ENCODE measurements around the gene OTOP2. TPM values are rescaled to one million over a fixed set of nuclear protein-coding genes. Genes with fewer than 3 reads are reported as not detected.
"Not testable (repeated sequence)": the region's sequence is repeated elsewhere in the genome, so short reads cannot be mapped to it uniquely, and the experiment has no call there.

OTOP2 gene
- total RNA-seq, 1 donor, result not detected

- H3K4me1 ChIP-seq (ENCODE audit: insufficient read depth, low read length), result peaks cover 20% of the 10 kb centered on the region
- no peaks in the 10 kb centered on the region for H3K9me3 ChIP-seq (ENCODE audit: low read depth, low read length)
- H3K27me3 ChIP-seq (ENCODE audit: insufficient read depth, low read length), result peaks cover 34% of the 10 kb centered on the region
- no peak overlapping the region for H3K4me3 ChIP-seq (ENCODE audit: low read length)
Observed at GRCh38 chr17:74979408-74980146, 55.5 kb downstream of the OTOP2 start.

DNA sequence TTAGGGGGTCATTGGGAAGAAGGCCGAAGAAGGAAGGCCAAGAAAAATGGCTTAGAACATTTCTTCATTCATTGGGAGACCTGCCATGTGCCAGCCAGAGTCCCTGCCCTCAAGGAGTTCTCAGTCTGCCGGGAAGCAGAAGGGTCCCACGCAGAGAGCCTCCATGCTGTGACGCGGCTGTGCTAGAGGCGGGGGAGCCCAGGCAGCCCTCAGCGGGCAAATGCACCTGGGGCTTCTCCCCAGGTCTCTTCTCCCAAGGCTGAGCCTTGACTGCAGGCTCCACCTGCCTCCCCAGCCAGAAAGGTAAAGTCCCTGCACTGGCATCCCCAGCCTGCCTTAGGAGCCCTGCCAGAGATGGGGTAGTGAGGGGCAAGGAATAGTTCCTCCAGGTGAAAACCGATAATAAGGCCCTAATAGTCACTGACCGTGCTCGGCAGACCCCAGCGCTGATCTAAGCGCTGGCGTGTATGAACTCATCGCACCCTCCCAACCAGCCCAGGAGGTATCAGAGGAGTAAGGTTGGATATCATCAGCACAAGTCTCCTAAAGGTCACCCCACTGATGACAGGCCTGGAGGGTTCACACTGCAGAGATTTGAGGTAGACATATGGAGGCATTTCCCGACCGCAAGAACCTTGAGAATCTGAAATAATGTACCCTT lies 57.4 kb downstream of the OTOP2 start:
- H3K27me3 ChIP-seq (ENCODE audit: insufficient read depth, low read length), result peaks cover 22% of the 10 kb centered on the region
- H3K9me3 ChIP-seq (ENCODE audit: low read depth, low read length), result no peaks in the 10 kb centered on the region
- H3K4me1 ChIP-seq (ENCODE audit: insufficient read depth, low read length), result peaks cover 30% of the 10 kb centered on the region
- H3K4me3 ChIP-seq (ENCODE audit: low read length), result peak overlapping the region; percentile 46

DNA sequence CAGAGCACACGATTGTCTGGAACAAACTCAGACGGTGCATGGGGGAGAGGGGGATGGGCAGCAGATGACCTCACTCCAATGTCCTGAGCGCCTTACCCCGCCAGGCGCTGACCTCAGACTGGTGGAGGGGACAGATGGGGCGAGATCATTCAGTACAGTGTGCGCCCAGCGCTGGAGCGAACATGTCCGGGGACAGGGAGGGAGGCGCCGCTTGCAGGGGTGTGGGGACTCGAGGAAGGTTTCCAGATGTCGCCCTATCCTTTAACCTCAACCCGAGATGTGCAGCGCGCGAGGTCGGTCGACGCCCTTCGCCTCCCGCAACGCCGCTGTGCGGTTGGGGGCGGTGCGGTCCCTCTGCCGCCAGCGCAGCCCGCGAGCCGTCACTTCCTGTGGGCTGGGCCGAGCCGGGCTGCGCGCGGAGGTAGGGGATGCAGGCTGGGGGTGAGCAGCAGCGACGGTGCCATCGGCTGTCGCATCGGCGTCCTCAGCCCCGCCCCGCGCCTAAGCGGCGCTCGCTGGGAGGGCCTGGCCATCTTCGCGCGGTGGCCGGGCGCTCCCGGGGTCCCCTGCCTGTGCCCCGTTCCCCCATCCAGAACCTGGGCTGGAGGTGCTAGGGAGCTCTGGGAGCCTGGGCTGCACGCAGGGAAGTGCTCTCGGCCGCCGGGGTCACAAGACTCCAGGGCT lies 58.0 kb downstream of the OTOP2 start:
- Histone ChIP-seq H3K4me3 (ENCODE audit: low read length) (peak overlapping the region; percentile 46), H3K9me3 (ENCODE audit: low read depth, low read length) (no peaks in the 10 kb centered on the region), H3K4me1 (ENCODE audit: insufficient read depth, low read length) (peaks cover 37% of the 10 kb centered on the region), H3K27me3 (ENCODE audit: insufficient read depth, low read length) (peaks cover 22% of the 10 kb centered on the region)

DNA sequence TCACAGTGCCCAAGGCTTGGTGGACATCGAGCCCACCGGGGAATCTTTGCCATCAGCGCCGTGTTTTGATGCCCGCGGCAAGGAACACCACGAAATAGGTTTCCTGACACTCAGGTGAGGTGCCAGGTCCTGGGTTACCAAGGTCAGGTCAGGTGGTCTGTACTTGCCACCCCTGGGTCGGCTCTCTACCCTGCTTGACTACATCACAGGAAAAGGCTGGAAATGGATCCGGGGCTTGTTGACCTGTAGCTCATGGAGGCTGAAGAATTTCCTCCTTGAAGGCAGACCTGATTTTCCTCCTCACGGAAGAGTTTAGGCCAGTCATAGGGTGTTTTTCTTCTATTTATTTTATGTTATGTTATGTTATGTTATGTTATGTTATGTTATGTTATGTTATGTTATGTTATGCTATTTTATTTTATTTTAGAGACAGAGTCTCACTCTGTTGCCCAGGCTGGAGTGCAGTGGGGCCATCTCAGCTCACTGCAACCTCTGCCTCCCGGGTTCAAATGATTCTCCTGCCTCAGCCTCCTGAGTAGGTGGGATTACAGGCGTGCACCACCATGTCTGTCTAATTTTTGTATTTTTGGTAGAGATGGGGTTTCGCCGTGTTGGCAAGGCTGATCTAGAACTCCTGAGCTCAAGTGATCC lies 58.7 kb downstream of the OTOP2 start:
- Histone ChIP-seq H3K27me3 (ENCODE audit: insufficient read depth, low read length) (peaks cover 22% of the 10 kb centered on the region), H3K4me3 (ENCODE audit: low read length) (peak overlapping the region; percentile 46), H3K4me1 (ENCODE audit: insufficient read depth, low read length) (peaks cover 41% of the 10 kb centered on the region)
- not testable (repeated sequence) for H3K9me3 ChIP-seq (ENCODE audit: low read depth, low read length)

Other genes with a start within 250 kb of the OTOP2 start
- gene CD300LF, start 211.3 kb upstream of the OTOP2 start, total RNA-seq, result 20.5 TPM
- 21.8 TPM for gene RAB37, start 187.0 kb upstream of the OTOP2 start, total RNA-seq
- gene NHERF1, start 175.6 kb upstream of the OTOP2 start, total RNA-seq, result 62.9 TPM
- 14.9 TPM for gene NAT9, start 147.9 kb upstream of the OTOP2 start, total RNA-seq
- gene GRIN2C, start 64.4 kb upstream of the OTOP2 start, total RNA-seq, result not detected
- gene FDXR, start 51.3 kb upstream of the OTOP2 start, total RNA-seq, result 1.3 TPM
- not detected for gene FADS6, start 30.6 kb upstream of the OTOP2 start, total RNA-seq
- not detected for gene USH1G, start 1.0 kb upstream of the OTOP2 start, total RNA-seq
- gene OTOP3, start 11.6 kb downstream of the OTOP2 start, total RNA-seq, result not detected
- gene HID1, start 48.5 kb downstream of the OTOP2 start, total RNA-seq, result 3.1 TPM
- gene CDR2L, start 63.4 kb downstream of the OTOP2 start, total RNA-seq, result 0.31 TPM
- 8.6 TPM for gene MRPL58, start 88.4 kb downstream of the OTOP2 start, total RNA-seq
- gene ATP5PD, start 122.7 kb downstream of the OTOP2 start, total RNA-seq, result 150 TPM
- 18.6 TPM for gene KCTD2, start 123.0 kb downstream of the OTOP2 start, total RNA-seq
- 13.0 TPM for gene SLC16A5, start 163.7 kb downstream of the OTOP2 start, total RNA-seq
- gene ARMC7, start 185.7 kb downstream of the OTOP2 start, total RNA-seq, result 1.4 TPM
- gene NT5C, start 207.5 kb downstream of the OTOP2 start, total RNA-seq, result 24.3 TPM
- 33.5 TPM for gene JPT1, start 230.2 kb downstream of the OTOP2 start, total RNA-seq